Epidermal melanocyte (primary cell): ENCODE results near the gene RBCK1.

Source experiments
- DNase-seq: peaks from one replicate; pipeline ENCODE4 v3.0.0; 2011; ENCODE audit warnings: low spot score; ENCODE audit not compliant: insufficient read length

Gene RBCK1

DNA sequence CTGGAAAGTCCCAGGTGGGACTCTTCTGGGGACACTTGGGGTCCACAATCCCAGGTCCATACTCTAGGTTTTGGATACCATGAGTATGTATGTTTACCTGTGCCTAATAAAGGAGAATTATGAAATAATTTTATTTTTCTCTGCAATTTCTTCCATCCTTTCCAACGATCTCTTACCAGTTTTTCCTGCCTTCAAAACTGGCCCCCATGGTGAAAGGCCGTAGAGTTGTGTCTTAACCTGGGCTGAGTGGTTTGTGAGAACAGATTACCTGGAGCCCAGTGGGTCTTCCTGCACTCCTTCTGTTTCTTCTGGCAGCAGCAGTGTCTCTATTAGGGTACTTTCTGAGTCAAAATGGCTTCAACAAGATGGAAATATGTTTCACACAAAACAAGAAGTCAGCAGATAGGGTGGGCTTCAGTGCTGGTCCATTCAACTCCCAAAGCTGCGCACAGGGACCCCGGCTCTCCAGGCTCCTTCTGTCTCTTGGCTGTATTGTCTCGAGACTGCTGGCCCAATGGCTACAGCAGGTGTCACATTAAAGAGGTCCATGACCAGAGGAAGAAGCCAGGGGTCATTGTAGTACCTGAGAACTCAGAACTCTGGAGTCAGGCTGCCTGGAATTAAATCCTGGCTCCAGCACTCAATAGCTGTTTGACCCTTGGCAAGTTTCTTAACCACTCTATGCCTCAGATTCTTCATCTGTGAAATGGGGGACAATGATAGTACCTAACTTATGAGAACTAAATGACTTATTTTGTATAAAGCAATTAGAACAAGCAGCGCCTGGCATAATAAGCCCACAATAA is 10.5 kb upstream of the RBCK1 start:
- no peak for DNase-seq

DNA sequence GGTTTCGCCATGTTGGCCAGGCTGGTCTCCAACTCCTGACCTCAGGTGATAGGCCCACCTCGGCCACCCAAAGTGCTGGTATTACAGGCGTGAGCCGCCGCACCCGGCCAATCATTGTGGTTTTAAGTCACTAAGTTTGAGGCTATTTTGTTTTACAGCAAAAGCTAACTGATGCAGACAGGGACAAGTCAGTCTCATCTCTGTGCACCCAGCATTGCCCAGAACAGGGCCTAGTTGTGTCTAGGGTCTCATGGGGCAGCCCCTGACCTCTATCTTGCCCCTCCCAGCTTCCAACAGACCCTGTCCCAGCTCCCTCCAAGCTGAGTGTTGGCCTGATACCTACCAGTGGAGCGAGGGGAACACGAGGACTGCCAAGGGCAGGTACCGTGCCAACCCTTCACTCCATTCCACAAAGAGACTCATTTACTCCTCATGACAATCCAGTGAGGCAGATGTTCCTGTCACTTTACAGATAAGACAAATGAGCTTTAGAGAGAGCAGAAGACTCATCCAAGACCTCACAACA is 8.9 kb upstream of the RBCK1 start:
- no peak for DNase-seq

DNA sequence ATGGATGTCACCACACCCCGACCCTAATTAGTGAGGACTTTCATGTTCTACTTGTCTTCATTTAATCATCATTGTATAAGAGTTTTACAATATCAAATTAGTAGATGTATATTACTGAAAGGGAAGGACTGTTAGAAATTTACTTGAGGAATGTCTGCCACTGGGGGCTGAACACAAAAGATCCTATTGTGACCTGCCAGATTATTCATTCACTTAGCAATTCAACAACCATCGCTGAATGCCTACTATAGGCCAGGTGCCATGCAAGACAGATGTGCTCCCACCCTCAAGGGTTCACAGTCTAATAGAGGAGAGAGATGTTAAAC is 8.0 kb upstream of the RBCK1 start:
- DNase-seq, result no peak

DNA sequence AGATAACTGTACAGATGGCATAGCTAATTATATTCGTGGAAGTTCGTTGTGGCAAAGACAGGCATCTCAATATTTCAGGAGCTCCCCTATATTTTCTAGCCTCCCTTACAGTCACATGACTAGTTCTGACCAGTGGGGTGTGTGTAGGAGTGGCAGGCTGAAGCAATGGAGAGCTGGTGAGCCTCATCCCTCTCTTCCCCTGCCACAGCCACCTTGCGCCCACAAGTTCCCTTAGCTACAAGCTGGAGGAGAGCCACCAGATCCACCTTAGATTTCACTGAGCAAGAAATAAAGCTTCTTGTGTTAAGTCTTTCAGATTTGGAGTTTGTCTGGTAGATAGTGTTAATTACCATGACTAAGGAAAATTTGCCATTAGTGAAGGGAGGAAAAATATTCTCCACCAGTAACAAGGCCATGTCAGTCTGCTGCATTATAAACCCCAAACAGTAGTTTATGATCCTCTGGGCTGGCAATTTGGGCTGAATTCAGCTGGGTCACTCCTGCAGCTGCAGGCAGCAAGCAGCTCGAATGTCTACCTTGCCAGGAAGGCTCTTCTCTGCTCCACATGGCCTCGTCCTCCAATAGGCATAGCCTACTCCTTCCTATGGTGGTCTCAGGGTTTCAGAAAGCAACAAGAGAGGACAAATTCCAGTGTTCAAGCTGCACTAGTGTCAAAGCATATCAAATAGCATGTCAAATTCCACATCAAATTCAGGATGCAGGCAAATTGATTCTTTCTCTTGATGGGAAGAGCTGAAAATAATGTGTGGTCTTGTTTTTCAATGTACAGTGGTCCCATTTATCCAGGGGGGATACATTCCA is 7.4 kb upstream of the RBCK1 start:
- no peak for DNase-seq

DNA sequence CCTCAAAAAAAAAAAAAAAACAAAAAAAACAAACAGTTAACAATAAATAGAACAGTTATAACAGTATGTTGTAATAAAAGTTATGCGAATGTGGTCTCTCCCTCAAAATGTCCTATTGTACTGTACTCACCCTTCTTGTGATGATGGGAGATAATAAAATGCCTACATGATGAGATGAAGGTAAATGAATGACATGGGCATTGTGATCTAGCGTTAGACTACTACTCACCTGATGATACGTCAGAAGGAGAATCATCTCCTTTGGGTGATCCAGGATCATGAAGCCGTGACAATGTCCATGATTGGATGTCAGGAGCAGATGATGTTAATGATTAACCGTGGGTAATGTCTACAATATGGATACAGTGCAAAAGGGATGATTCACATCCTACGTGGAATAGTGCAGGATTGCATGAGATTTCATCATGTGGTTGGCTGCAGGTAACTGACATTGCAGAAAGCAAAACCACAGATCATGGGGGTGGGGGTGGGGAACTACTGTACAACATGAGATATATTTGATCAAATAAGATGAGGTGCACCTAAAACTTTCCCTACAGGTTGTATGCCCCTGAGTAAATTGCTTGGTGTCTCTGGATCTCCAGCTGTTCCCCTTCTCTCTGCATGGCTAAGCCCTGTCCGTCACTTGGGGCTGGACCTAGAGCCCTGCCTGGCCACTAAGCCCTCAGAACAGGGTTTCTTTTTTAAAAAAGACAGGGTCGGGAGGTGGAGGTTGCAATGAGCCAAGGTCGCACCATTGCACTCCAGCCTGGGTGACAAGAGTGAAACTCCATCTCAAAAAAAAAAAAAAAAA is 6.2 kb upstream of the RBCK1 start:
- DNase-seq, result no peak

DNA sequence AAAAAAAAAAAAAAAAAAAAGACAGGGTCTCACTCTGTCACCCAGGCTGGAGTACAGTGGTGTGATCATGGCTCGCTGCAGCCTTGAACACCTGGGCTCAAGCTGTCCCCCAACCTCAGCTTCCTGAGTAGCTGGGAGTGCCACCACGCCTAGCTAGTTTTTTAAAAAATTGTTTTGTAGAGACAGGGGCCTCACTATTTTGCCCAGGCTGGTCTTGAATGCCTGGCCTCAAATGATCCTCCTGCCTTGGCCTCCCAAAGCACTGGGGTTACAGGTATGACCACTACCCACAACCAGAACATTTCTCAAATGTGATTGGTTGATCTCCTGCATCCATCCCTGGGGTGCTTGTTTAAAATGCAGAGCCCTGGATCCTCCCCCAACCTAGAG is 5.6 kb upstream of the RBCK1 start:
- no peak for DNase-seq

DNA sequence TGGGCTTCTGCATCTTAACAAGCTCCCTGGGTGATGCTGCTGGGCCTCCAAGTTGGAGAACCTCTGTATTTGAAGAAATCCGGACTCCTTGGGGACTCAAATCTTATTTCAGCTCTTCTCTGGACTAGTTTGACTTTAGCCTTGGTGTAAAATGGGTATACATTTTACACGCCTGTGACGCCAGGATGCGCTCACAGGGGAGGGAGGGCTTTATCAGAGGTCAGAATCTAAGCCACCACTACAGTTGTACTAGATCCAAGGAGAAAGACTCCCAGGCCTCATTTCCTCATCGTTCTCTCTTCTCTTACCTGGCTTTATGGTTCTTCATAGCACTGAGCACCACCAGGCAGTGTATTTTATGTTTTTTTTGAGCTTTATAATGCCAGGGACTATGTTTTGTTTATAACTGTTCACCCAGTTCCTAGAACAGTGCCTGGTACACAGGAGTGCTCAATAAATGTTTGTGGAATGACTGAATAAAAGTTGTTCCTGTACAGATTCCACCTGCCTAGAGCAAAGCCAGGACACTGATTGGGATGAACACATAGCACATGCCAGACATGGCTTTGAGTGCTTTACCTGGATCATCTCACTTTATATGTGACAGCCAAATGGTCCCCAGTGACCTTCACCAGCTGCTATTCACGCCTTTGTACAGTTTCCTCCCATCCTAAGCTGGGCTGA is 5.1 kb upstream of the RBCK1 start:
- no peak for DNase-seq

DNA sequence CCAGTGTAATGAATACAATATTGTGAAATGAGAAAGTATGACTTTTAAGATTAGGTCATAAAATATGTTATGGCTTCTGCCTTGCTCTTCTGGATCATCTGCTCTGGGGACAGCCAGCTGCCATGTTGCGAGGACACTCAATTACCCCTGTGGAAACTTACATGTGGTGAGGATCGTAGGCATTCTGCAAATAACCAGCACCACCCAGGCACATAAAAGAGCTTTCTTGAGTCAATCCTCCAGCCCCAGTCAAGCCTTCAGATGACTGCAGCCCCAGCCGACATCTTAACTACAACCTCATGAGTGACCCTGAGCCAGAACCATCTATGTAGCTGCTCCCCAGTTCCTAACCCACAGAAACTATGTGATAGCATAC is 4.5 kb upstream of the RBCK1 start:
- DNase-seq, result no peak

DNA sequence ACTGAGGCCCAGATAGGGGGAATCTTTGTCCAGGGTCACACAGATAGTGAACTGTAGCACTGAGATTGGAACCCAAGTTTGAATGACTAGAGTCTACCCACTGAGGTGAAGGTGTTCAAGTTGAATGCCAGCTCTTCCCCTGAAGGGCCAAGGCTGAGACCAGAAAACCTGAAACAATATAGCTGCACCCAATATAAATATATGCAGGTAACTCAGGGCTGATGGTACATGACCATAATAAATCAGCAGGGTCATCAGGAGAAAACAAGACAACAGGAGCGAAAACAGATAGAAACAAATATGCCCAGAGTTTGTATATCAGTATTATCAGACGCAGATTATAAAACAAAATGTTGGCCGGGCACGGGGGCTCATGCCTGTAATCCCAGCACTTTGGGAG is 4.0 kb upstream of the RBCK1 start:
- DNase-seq, result no peak

DNA sequence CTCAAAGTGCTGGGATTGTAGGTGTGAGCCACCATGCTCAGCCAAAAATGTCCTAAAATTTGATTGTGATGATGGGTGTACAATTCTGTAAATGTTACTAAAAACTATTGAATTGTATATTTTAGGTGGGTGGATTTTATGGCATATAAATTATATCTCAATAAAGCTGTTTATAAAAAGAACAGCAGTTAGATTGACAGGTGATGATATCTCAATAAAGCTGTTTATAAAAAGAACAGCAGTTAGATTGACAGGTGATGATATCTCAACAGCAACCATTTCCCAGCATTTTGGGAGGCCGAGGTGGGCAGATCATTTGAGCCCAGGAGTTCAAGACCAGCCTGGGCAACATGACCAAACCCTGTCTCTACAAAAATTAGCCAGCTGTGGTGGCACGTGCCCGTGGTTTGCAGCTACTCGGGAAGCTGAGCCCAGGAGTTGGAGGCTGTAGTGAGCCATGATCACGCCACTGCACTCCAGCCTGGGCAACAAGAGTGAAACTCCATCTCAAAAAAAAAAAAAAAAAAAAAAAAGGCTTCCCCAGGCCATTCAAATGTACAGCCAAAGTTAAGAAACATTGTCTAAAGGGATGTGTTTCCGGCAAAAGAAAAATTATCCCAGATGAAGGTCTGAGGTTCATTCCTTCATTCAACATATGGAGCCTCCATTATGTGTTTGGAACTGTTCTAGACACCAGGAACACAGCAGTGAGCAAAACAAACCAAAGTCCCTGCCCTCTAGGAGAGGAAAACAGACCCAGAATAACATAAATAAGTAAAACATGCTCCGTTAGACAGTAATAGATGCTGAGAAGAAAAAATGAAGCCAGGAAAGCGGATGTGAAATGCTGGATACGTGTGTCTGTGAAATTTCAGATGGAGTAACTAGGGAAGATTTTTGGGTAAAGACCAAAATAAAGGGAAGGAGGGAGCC is 1.6 kb upstream of the RBCK1 start:
- no peak for DNase-seq

DNA sequence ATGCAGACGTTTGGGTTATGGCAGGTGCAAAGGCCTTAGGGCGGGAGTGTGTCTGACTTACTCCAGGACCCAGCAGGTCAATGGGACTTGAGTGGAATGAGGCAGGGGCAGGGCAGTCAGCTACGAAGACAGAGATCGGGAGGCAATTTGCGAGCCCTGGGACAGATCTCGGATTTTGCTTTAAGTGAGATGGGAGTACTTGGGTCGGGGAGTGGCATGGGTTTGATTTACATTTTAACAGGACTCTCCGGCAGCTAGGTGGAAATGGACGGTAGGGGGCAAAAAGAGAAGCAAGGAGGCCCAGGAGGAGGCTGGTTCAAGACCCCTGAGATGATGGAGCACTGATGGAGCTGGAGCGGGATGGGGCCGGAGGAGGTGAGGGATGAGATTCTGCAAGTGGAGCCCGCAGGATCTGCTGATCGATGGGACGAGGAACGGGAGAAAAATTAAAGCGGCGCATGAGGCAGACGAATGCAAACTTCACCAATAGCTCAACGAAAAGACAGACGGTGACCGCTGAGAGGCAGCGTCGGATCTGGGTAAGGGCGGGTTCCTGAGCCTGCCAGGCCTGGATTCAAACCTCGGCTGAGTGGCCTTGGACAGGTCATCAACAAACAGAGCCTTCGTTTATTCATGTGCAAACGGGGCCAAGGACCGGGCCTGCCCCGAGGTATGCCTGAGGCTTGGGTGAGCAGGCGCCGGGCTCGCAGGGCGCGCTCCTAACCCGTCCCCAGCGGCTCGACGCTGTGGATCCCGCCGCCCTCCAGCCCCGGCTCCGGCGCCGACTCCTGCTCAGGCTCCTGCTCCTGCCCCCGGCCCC is 756 bp upstream of the RBCK1 start:
- peak; percentile 81 for DNase-seq

DNA sequence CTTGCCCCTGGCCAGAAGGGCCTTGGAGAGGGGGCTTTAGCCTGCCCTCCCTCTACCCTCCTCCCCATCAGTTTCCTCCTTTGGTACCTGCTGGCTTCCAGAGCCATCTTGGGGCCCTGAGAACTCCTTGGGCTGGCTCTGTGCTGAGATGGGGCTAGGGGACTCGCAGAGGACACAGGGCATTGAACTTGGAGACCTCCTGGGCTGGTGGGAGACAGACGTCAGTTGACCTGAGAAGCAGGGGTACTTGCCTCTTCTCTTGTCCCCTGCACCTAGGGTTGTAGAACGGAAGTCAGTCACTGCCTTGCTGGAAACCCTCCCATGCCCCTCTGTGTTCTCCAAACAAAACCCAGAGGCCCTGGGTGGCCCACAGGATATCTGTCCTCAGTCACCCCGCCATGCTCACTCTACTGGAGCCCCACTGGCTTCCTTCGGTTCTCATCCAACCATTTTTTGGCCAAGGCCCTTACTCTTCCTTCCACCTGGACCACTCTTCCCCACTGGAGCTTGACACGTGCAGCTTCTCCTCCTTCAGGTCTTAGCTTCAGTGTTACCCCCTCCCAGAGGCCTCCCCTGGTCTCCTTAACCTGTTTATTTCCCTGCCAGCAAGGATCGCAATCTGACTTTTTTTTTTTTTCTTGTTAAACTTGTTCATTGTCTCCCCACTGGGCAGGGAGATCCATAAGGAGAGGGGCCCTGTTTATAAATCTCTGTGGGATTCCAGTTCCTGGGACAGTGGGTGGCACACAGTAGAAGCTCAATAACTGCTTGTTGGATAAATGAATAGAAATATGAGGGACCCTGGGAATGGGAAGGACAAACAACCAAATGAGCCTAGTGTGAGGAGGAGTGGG is 971 bp downstream of the RBCK1 start:
- no peak for DNase-seq

DNA sequence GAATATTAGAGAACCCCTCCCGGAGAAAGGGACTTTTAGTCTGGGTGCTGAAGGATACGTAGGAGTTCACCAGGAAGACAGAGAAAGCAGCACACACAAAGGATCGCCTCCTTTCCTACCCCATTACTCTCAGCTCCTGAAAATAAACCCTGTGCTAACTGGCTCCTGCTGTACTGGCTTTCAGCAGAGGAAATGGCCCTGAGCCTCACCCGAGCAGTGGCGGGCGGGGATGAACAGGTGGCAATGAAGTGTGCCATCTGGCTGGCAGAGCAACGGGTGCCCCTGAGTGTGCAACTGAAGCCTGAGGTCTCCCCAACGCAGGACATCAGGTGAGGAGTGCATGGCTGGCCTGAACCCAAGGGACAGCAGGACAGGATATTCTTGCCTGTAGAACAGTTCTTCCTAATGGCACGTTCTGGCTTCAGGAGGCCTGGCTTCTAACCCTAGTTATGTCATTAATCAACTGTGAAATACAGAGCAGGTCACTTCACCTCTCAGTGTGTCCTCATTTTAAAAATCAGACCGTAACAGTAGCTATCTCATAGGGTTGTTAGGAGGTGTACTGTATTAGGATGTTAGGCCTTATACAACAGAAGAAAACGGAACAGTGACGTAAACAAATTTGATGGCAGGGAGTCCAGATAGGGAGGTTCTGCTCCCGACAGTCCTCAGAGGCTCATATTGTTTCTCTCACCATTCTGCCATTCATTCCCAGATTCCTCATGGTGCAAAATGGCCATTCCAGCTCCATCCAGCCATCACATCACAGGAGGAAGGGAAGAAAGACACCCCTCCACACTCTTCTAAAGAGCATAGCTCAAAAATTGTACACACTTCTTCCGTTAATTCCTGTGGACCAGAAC is 1.8 kb downstream of the RBCK1 start:
- DNase-seq, result no peak

DNA sequence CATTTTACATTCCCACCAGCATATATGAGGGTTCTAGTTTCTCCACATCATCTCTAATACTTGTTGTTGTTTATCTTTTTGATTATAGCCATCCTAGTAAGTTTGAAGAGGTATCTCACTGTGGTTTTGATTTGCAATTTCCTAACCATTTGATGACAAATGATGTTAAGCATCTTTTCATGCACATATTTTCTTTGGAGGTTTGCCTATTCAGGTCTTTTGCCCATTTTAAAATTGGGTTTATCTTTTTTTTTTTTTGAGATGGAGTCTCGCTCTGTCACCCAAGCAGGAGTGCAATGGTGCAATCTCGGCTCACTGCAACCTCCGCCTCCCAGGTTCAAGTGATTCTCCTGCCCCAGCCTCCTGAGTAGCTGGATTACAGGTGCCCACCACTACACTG is 4.0 kb downstream of the RBCK1 start:
- DNase-seq, result no peak

DNA sequence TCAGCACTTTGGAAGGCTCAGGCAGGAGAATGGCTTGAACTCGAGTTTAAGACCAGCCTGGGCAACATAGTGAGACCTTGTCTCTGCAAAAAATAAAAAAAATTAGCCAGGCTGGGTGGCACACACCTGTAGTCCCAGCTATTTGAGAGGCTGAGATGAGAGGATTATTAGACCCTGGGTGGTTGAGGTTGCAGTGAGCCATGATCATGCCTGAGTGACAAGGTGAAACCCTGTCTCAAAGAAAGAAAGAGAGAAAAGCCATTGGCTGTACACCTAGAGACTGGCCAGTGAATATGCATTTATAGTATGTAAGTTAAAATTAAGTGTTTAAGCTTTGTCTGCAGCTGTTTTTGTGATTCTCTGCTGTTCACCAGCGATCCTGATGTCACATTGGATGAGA is 6.1 kb downstream of the RBCK1 start:
- no peak for DNase-seq

DNA sequence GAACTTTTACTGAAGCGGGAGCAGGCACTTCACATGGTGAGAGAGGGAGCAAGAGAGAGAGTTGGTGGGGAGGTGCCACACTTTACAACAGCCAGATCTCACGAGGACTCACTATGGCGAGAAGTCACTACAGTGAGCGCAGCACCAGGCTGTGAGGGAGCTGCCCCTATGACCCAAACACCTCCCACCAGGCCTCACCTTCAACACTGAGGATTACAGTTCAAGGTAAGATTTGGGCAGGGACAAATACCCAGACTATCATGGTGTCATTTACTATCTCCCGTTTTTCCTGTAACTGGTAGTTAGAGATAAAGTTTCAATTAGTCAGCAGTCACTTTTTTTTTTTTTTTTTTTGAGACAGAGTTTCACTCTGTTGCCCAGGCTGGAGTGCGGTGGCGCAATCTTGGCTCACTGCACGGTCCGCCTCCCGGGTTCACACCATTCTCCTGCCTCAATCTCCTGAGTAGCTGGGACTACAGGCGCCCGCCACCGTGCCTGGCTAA is 7.8 kb downstream of the RBCK1 start:
- DNase-seq, result no peak
